ENCODE measurements around the gene LCOR. TPM values are rescaled to one million over a fixed set of nuclear protein-coding genes. Genes with fewer than 3 reads are reported as not detected.
A peak's percentile ranks its signal among the peaks of the same experiment; 100 is the strongest.

The LCOR gene
- total and polyA plus RNA-seq, 2 of the 13 experiments (the other 11 are each of a cell fraction or from before 2014, with no cell fraction given) = 12.4 to 23.7 TPM

DNA sequence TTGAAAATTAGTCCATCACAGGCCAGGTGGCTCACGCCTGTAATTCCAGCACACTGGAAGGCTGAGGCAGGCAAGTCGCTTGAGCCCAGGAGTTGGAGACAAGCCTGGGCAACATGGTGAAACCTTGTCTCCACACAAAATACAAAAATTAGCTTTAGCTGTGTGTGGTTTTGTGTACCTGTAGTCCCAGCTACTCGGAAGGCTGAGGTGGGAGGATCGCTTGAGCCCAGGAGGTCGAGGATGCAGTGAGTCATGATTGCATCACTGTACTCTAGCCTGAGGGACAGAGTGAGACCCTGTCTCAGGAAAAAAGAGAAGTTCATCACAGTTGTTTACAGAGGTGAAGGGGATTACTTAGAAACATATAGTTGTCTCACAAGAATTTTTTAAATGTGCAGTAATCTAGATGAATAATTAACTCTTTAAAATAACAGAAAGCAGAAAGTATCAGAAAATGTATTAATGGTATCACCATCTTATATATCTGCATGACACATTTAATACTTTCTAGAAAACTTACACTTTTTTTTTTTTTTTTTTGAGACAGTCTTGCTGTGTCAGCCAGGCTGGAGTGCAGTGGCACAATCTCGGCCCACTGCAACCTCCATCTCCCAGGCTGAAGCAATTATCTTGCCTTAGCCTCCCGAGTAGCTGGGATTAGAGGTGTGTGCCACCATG, 8.9 kb downstream of the LCOR start (continued):
- TF ChIP-seq, protein P1, sequence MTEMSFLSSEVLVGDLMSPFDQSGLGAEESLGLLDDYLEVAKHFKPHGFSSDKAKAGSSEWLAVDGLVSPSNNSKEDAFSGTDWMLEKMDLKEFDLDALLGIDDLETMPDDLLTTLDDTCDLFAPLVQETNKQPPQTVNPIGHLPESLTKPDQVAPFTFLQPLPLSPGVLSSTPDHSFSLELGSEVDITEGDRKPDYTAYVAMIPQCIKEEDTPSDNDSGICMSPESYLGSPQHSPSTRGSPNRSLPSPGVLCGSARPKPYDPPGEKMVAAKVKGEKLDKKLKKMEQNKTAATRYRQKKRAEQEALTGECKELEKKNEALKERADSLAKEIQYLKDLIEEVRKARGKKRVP (CRISPR knock-in tag; IDR thresholded peaks at IDR 0.05) = peak; percentile 63 to 97; a peak in 3 of 4 replicates
- peak; percentile 21; the same call in 1 of the 2 replicates for TF ChIP-seq SMAD3 (CRISPR knock-in tag; IDR thresholded peaks at IDR 0.05)
- 0 out of 2 replicates have a peak, but pooled peaks have one; percentile 8 for TF ChIP-seq ZNF629 (CRISPR knock-in tag; conservative IDR thresholded peaks at IDR 0.05)
- TF ChIP-seq CBX5 (CRISPR knock-in tag; IDR thresholded peaks at IDR 0.05; ENCODE audit: borderline replicate concordance) = peak; percentile 54; the same call in 1 of the 2 replicates
- TF ChIP-seq CEBPG (CRISPR knock-in tag; IDR thresholded peaks at IDR 0.05) = peak; percentile 99
- TF ChIP-seq TEAD3 (CRISPR knock-in tag; optimal IDR thresholded peaks at IDR 0.05; ENCODE audit: borderline replicate concordance) = peak; percentile 53
- 0 out of 2 replicates have a peak, but pooled peaks have one; percentile 9 for TF ChIP-seq MIXL1 (CRISPR knock-in tag; IDR thresholded peaks at IDR 0.05)
- TF ChIP-seq, protein P2, sequence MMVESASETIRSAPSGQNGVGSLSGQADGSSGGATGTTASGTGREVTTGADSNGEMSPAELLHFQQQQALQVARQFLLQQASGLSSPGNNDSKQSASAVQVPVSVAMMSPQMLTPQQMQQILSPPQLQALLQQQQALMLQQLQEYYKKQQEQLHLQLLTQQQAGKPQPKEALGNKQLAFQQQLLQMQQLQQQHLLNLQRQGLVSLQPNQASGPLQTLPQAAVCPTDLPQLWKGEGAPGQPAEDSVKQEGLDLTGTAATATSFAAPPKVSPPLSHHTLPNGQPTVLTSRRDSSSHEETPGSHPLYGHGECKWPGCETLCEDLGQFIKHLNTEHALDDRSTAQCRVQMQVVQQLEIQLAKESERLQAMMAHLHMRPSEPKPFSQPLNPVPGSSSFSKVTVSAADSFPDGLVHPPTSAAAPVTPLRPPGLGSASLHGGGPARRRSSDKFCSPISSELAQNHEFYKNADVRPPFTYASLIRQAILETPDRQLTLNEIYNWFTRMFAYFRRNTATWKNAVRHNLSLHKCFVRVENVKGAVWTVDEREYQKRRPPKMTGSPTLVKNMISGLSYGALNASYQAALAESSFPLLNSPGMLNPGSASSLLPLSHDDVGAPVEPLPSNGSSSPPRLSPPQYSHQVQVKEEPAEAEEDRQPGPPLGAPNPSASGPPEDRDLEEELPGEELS (CRISPR knock-in tag; IDR thresholded peaks at IDR 0.05) = peak; percentile 74
- TF ChIP-seq SKI (IDR thresholded peaks at IDR 0.05; ENCODE audit: partially characterized antibody) = peak; percentile 52
- no peak for TF ChIP-seq ZNF430 (CRISPR knock-in tag; IDR thresholded peaks at IDR 0.05)
- 0 out of 2 replicates have a peak, but pooled peaks have one; percentile 32 for TF ChIP-seq ZMAT3 (CRISPR knock-in tag; conservative IDR thresholded peaks at IDR 0.05)
- no peak for TF ChIP-seq HOXA5 (CRISPR knock-in tag; IDR thresholded peaks at IDR 0.05)
- TF ChIP-seq, protein P3, sequence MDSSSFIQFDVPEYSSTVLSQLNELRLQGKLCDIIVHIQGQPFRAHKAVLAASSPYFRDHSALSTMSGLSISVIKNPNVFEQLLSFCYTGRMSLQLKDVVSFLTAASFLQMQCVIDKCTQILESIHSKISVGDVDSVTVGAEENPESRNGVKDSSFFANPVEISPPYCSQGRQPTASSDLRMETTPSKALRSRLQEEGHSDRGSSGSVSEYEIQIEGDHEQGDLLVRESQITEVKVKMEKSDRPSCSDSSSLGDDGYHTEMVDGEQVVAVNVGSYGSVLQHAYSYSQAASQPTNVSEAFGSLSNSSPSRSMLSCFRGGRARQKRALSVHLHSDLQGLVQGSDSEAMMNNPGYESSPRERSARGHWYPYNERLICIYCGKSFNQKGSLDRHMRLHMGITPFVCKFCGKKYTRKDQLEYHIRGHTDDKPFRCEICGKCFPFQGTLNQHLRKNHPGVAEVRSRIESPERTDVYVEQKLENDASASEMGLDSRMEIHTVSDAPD (CRISPR knock-in tag; IDR thresholded peaks at IDR 0.05) = no peak
- 0 out of 2 replicates have a peak, but pooled peaks have one; percentile 16 for TF ChIP-seq RBFOX2 (IDR thresholded peaks at IDR 0.05; ENCODE audit: low read depth, low read length)
- TF ChIP-seq, protein P4, sequence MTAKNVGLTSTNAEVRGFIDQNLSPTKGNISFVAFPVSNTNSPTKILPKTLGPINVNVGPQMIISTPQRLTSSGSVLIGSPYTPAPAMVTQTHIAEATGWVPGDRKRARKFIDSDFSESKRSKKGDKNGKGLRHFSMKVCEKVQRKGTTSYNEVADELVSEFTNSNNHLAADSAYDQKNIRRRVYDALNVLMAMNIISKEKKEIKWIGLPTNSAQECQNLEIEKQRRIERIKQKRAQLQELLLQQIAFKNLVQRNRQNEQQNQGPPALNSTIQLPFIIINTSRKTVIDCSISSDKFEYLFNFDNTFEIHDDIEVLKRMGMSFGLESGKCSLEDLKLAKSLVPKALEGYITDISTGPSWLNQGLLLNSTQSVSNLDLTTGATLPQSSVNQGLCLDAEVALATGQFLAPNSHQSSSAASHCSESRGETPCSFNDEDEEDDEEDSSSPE (CRISPR knock-in tag; IDR thresholded peaks at IDR 0.05) = no peak
- TF ChIP-seq, protein P5, sequence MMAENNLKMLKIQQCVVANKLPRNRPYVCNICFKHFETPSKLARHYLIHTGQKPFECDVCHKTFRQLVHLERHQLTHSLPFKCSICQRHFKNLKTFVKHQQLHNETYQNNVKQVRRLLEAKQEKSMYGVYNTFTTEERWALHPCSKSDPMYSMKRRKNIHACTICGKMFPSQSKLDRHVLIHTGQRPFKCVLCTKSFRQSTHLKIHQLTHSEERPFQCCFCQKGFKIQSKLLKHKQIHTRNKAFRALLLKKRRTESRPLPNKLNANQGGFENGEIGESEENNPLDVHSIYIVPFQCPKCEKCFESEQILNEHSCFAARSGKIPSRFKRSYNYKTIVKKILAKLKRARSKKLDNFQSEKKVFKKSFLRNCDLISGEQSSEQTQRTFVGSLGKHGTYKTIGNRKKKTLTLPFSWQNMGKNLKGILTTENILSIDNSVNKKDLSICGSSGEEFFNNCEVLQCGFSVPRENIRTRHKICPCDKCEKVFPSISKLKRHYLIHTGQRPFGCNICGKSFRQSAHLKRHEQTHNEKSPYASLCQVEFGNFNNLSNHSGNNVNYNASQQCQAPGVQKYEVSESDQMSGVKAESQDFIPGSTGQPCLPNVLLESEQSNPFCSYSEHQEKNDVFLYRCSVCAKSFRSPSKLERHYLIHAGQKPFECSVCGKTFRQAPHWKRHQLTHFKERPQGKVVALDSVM (CRISPR knock-in tag; IDR thresholded peaks at IDR 0.05) = peak; percentile 98
- TF ChIP-seq NFE2 (CRISPR knock-in tag; IDR thresholded peaks at IDR 0.05) = no peak
- TF ChIP-seq MED1 (CRISPR knock-in tag; IDR thresholded peaks at IDR 0.05) = peak; percentile 81
- TF ChIP-seq MAFK (conservative IDR thresholded peaks at IDR 0.05 in 1 of 2, IDR thresholded peaks at IDR 0.05 in 1 of 2; ENCODE audit: low read length in 2 of 2) = no peak
- TF ChIP-seq, protein P6, sequence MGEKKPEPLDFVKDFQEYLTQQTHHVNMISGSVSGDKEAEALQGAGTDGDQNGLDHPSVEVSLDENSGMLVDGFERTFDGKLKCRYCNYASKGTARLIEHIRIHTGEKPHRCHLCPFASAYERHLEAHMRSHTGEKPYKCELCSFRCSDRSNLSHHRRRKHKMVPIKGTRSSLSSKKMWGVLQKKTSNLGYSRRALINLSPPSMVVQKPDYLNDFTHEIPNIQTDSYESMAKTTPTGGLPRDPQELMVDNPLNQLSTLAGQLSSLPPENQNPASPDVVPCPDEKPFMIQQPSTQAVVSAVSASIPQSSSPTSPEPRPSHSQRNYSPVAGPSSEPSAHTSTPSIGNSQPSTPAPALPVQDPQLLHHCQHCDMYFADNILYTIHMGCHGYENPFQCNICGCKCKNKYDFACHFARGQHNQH (CRISPR knock-in tag; IDR thresholded peaks at IDR 0.05) = peak; percentile 74
- TF ChIP-seq ZNF563 (CRISPR knock-in tag; IDR thresholded peaks at IDR 0.05) = no peak
